Loucy (cell line): Measurements from ENCODE around the gene TBX1.

Experiments
- H2AFZ ChIP-seq: fragments of 200-600 bp; sonication (generic); 2 replicates; pipeline ENCODE4 v1.6.0; 2016; ENCODE audit warnings: antibody characterized with exemption, mild to moderate bottlenecking, low read length, moderate library complexity
- H3F3A ChIP-seq: fragments of 200-600 bp; 2 replicates; pipeline ENCODE4 v1.6.0; 2016; ENCODE audit warnings: antibody characterized with exemption, low read depth, mild to moderate bottlenecking
- H3K27me3 ChIP-seq: fragments of 200-600 bp; sonication (generic); 2 replicates; pipeline ENCODE4 v1.6.1; 2014; ENCODE audit warnings: low read length, mild to moderate bottlenecking; ENCODE audit not compliant: insufficient read depth, poor library complexity, severe bottlenecking
- H3K36me3 ChIP-seq: fragments of 200-600 bp; sonication (generic); 2 replicates; pipeline ENCODE4 v1.6.1; 2016; ENCODE audit warnings: low read length; ENCODE audit not compliant: insufficient read depth
- H3K4me1 ChIP-seq: fragments of 200-600 bp; sonication (generic); 2 replicates; pipeline ENCODE4 v1.5.1; 2014; ENCODE audit warnings: low read length, mild to moderate bottlenecking; ENCODE audit not compliant: insufficient read depth, poor library complexity, severe bottlenecking
- H3K4me2 ChIP-seq: fragments of 200-600 bp; sonication (generic); 2 replicates; pipeline ENCODE4 v1.6.0; 2014; ENCODE audit warnings: antibody characterized with exemption, low read length, low read depth, mild to moderate bottlenecking; ENCODE audit not compliant: poor library complexity, severe bottlenecking
- H3K4me3 ChIP-seq: fragments of 200-600 bp; sonication (generic); 2 replicates; pipeline ENCODE4 v1.5.1; 2014; ENCODE audit warnings: low read length, mild to moderate bottlenecking, mixed read lengths; ENCODE audit not compliant: poor library complexity, severe bottlenecking
- H3K79me2 ChIP-seq: fragments of 200-600 bp; sonication (generic); 2 replicates; pipeline ENCODE4 v1.6.1; 2014; ENCODE audit warnings: low read length; ENCODE audit not compliant: insufficient read depth
- H3K9ac ChIP-seq: fragments of 200-600 bp; sonication (generic); 2 replicates; pipeline ENCODE4 v1.6.0; 2014; ENCODE audit warnings: mild to moderate bottlenecking, low read depth, low read length, moderate library complexity; ENCODE audit not compliant: poor library complexity, severe bottlenecking
- H3K9me2 ChIP-seq: fragments of 200-600 bp; sonication (generic); replicated peaks from 2 replicates; pipeline ENCODE4 v1.6.1; 2016; ENCODE audit warnings: low read depth, low read length, mixed read lengths
- H3K9me3 ChIP-seq: fragments of 200-600 bp; sonication (generic); 2 replicates; pipeline ENCODE4 v1.6.1; 2014; ENCODE audit warnings: mild to moderate bottlenecking, antibody characterized with exemption, low read length, low read depth; ENCODE audit not compliant: insufficient read depth
- H4K20me1 ChIP-seq: fragments of 200-600 bp; sonication (generic); 2 replicates; pipeline ENCODE4 v1.6.0; 2014; ENCODE audit warnings: antibody characterized with exemption, low read length, mild to moderate bottlenecking; ENCODE audit not compliant: insufficient read depth, poor library complexity, severe bottlenecking
- EZH2phosphoT487 ChIP-seq: fragments of 200-600 bp; IDR thresholded peaks from 2 replicates; pipeline ENCODE4 v1.6.1; 2018; ENCODE audit warnings: antibody characterized with exemption, mild to moderate bottlenecking, moderate library complexity, borderline replicate concordance
- TF ChIP-seq, protein P1 (sequence below): fragments of 200-600 bp; sonication (generic); conservative IDR thresholded peaks from 2 replicates; pipeline ENCODE4 v1.5.1; 2014; ENCODE audit warnings: mild to moderate bottlenecking, antibody characterized with exemption, low read length

The TBX1 gene

GRCh38 chr22:19783586-19784383 is 23.2 kb downstream of the TBX1 start:
- Histone ChIP-seq H3K4me3 (no peak overlapping the region), H3K4me2 (no peak overlapping the region), H3K36me3 (no peaks in the 10 kb centered on the region; the same call in 1 of the 2 replicates), H3K4me1 (peaks cover 5% of the 10 kb centered on the region), H3K27me3 (no peaks in the 10 kb centered on the region), H3K9me2 (no peaks in the 10 kb centered on the region), H3K9ac (no peak overlapping the region), H3K9me3 (no peaks in the 10 kb centered on the region), H2AFZ (no peak overlapping the region), H4K20me1 (no peaks in the 10 kb centered on the region), H3F3A (no peaks in the 10 kb centered on the region), H3K79me2 (no peaks in the 10 kb centered on the region)
- TF ChIP-seq, protein P1, sequence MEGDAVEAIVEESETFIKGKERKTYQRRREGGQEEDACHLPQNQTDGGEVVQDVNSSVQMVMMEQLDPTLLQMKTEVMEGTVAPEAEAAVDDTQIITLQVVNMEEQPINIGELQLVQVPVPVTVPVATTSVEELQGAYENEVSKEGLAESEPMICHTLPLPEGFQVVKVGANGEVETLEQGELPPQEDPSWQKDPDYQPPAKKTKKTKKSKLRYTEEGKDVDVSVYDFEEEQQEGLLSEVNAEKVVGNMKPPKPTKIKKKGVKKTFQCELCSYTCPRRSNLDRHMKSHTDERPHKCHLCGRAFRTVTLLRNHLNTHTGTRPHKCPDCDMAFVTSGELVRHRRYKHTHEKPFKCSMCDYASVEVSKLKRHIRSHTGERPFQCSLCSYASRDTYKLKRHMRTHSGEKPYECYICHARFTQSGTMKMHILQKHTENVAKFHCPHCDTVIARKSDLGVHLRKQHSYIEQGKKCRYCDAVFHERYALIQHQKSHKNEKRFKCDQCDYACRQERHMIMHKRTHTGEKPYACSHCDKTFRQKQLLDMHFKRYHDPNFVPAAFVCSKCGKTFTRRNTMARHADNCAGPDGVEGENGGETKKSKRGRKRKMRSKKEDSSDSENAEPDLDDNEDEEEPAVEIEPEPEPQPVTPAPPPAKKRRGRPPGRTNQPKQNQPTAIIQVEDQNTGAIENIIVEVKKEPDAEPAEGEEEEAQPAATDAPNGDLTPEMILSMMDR = no peak
- no peak for TF ChIP-seq EZH2phosphoT487

DNA sequence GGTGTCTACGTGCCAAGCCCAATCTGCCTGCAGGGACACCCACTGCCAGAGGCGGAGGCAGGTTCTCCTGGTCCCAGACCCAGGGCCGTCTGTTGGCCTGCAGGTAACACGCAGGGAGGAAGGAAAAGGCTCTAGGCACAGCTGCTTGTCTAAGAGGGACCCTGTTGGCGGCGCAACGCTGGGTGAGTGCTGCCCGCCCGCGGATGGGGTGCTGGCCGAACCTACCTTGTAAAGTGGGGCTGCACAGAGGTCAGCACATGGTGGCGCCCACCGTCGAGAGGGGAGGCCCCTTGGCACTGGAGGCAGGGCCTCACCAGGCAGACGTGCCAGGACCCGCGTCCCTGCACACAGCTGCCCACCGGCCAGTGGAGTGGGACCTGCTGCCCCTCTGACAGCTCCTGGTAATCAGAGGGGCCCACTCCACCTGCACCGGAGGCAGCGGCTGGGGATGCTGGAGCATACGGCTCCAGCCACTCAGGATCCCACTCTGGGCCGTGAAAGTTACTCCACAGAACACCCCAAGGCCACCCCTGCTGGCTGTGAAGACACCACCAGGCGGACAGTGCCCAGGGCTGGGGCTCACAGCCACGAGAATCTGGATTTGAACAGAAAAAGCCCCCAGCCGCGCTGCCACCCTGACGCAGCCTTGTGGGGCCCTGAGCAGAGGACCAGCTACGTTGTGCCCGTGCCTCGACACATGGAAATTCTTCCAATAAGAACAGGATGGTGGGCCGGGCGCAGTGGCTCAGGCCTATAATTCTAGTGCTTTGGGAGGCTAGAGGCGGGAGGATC is 24.0 kb downstream of the TBX1 start:
- Histone ChIP-seq H3K36me3 (no peaks in the 10 kb centered on the region; the same call in 1 of the 2 replicates), H3K9ac (no peak overlapping the region), H3K4me1 (peaks cover 5% of the 10 kb centered on the region), H4K20me1 (no peaks in the 10 kb centered on the region), H3F3A (no peaks in the 10 kb centered on the region), H3K9me2 (no peaks in the 10 kb centered on the region), H3K9me3 (no peaks in the 10 kb centered on the region), H3K4me3 (no peak overlapping the region), H3K79me2 (no peaks in the 10 kb centered on the region), H2AFZ (no peak overlapping the region), H3K4me2 (no peak overlapping the region), H3K27me3 (no peaks in the 10 kb centered on the region)
- TF ChIP-seq, protein P1 = no peak
- no peak for TF ChIP-seq EZH2phosphoT487

DNA sequence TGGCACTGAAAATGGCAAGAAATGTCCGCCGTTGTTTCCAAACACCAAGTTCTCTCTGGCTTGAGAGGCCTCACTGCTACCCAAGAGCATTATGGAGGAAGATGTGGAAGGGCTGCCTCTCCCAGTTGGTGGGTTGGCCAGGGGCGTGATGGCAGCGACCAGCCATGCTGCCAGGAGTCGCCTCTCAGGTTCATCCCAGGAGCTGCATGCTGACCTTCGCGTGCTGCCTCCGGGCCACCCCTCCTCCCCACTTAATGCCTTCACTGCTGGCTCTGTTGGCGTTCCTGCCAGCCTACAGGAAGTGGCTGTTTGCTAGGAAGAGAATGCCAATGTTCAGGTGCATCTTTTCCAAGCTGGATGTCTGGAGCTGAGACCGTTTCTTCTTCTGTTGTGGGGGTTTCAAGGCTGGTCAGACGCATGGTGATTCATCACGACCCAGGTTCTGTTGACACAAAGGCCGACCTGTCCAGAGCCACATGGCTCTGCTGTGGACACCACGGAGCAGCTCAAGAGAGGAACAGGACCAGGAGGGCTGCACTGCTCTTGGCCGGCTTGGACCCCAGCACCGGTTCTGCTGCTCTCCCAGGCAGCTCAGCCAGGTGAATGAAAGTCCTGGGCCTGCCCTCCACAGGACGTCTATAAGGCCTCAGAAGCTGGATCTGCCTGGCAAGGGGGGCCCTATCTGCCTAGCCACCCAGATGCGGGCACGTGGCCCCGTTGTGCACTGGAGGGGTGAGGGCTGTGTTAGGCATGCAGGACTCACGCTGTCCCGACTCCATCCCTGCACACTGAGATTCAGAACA is 25.1 kb downstream of the TBX1 start:
- Histone ChIP-seq H2AFZ (no peak overlapping the region), H3K27me3 (no peaks in the 10 kb centered on the region), H3K79me2 (no peaks in the 10 kb centered on the region), H3K4me3 (no peak overlapping the region), H3K4me1 (no peaks in the 10 kb centered on the region), H3K9me3 (no peaks in the 10 kb centered on the region), H3F3A (no peaks in the 10 kb centered on the region), H3K4me2 (no peak overlapping the region), H3K9ac (no peak overlapping the region), H4K20me1 (no peaks in the 10 kb centered on the region), H3K36me3 (no peaks in the 10 kb centered on the region; the same call in 1 of the 2 replicates), H3K9me2 (no peaks in the 10 kb centered on the region)
- no peak for TF ChIP-seq EZH2phosphoT487
- TF ChIP-seq, protein P1 = no peak
